ENCODE measurements around the gene FOXP2. TPM values are rescaled to one million over a fixed set of nuclear protein-coding genes. Genes with fewer than 3 reads are reported as not detected.

Gene FOXP2
- total RNA-seq, 2 donors from 2014 or later, result 13.3 to 14.9 TPM

DNA sequence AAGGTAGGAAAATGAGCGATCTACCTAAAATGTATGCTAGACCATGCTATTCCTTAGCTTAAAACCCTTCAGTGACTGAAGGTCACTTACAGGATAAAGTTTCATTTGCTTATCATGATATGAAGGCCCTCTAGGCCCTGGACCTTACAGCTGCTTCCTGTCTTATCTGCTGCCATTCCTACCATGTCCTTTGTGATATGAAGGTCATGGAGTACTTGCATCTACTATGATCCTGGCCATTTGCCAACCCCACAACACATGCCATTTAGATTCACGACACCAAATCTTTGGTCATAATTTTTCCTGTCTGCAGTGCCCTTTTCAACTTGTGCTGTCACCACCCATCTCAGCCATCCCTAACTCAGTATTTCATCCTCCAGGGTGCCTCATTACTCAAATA, 325.5 kb downstream of the FOXP2 start:
- Histone ChIP-seq H3K9ac (ENCODE audit: extremely low read depth, low read length, poor library complexity, severe bottlenecking) (no peak overlapping the region), H3K4me1 (ENCODE audit: control insufficient read depth, insufficient read depth, low read length) (no peaks in the 10 kb centered on the region), H3K27ac (ENCODE audit: low read depth, low read length) (no peak overlapping the region), H3K9me3 (ENCODE audit: control insufficient read depth, low read length) (no peaks in the 10 kb centered on the region), H3K36me3 (ENCODE audit: control insufficient read depth, insufficient read depth, low read length) (no peaks in the 10 kb centered on the region), H3K4me3 (ENCODE audit: low read length) (no peak overlapping the region), H3K27me3 (ENCODE audit: control insufficient read depth, insufficient read depth, low read length, poor library complexity, severe bottlenecking) (no peaks in the 10 kb centered on the region)
- H3K4me3 Mint-ChIP-seq, result no peak overlapping the region
- no peaks in the 10 kb centered on the region for H3K27me3 Mint-ChIP-seq (ENCODE audit: insufficient read depth)
- no peaks in the 10 kb centered on the region for H3K36me3 Mint-ChIP-seq (ENCODE audit: low read depth)
- no peak overlapping the region for H3K27ac Mint-ChIP-seq
- TF ChIP-seq CTCF (conservative IDR thresholded peaks at IDR 0.05), result no peak
- no peaks in the 10 kb centered on the region for H3K9me3 Mint-ChIP-seq
- 94 to 100% methylated on average over 1 to 2 of the region's 2 CpGs for WGBS, 2 experiments (ENCODE audit: insufficient coverage in 1 of 2, insufficient read length in 1 of 2)
- H3K4me1 Mint-ChIP-seq, result no peaks in the 10 kb centered on the region
- no peak for DNase-seq

GRCh38 chr7:114740941-114741340, 326.3 kb downstream of the FOXP2 start:
- Histone ChIP-seq H3K9me3 (ENCODE audit: control insufficient read depth, low read length) (no peaks in the 10 kb centered on the region), H3K4me1 (ENCODE audit: control insufficient read depth, insufficient read depth, low read length) (no peaks in the 10 kb centered on the region), H3K36me3 (ENCODE audit: control insufficient read depth, insufficient read depth, low read length) (no peaks in the 10 kb centered on the region), H3K4me3 (ENCODE audit: low read length) (no peak overlapping the region), H3K27ac (ENCODE audit: low read depth, low read length) (no peak overlapping the region), H3K27me3 (ENCODE audit: control insufficient read depth, insufficient read depth, low read length, poor library complexity, severe bottlenecking) (no peaks in the 10 kb centered on the region), H3K9ac (ENCODE audit: extremely low read depth, low read length, poor library complexity, severe bottlenecking) (no peak overlapping the region)
- TF ChIP-seq CTCF (conservative IDR thresholded peaks at IDR 0.05), result no peak
- Mint-ChIP-seq H3K27ac (no peak overlapping the region), H3K4me3 (no peak overlapping the region), H3K27me3 (ENCODE audit: insufficient read depth) (no peaks in the 10 kb centered on the region), H3K36me3 (ENCODE audit: low read depth) (no peaks in the 10 kb centered on the region), H3K4me1 (no peaks in the 10 kb centered on the region), H3K9me3 (no peaks in the 10 kb centered on the region)
- 93 to 96% methylated on average over 5 to 7 of the region's 7 CpGs for WGBS, 2 experiments (ENCODE audit: insufficient coverage in 1 of 2, insufficient read length in 1 of 2)
- no peak for DNase-seq

DNA sequence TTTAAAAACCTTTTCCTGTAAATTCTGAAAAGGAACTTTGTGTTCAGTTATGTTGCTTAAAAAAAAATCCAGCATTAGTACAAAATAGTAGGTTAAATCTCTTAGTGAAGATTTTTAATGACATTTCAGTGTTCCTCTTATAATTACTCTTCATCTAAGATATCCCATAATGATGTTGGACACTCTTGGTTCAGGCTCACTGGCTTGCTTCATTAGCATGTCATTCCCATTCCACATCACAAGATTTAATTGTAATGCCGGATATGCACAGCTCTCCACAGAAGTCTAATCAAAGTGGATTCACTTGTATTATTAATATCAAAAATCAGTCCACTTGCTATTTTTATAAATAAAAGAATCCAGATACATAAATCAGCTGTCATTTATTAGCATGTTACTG, 327.3 kb downstream of the FOXP2 start:
- Mint-ChIP-seq H3K27me3 (ENCODE audit: insufficient read depth) (no peaks in the 10 kb centered on the region), H3K9me3 (no peaks in the 10 kb centered on the region), H3K27ac (no peak overlapping the region), H3K4me1 (no peaks in the 10 kb centered on the region), H3K36me3 (ENCODE audit: low read depth) (no peaks in the 10 kb centered on the region), H3K4me3 (no peak overlapping the region)
- H3K9me3 ChIP-seq (ENCODE audit: control insufficient read depth, low read length), result no peaks in the 10 kb centered on the region
- no peak overlapping the region for H3K4me3 ChIP-seq (ENCODE audit: low read length)
- no peak overlapping the region for H3K27ac ChIP-seq (ENCODE audit: low read depth, low read length)
- 95 to 100% methylated on average over 1 of the region's 1 CpG for WGBS, 2 experiments (ENCODE audit: insufficient coverage in 1 of 2, insufficient read length in 1 of 2)
- H3K36me3 ChIP-seq (ENCODE audit: control insufficient read depth, insufficient read depth, low read length), result no peaks in the 10 kb centered on the region
- no peaks in the 10 kb centered on the region for H3K27me3 ChIP-seq (ENCODE audit: control insufficient read depth, insufficient read depth, low read length, poor library complexity, severe bottlenecking)
- H3K4me1 ChIP-seq (ENCODE audit: control insufficient read depth, insufficient read depth, low read length), result no peaks in the 10 kb centered on the region
- DNase-seq, result no peak
- no peak overlapping the region for H3K9ac ChIP-seq (ENCODE audit: extremely low read depth, low read length, poor library complexity, severe bottlenecking)
- no peak for TF ChIP-seq CTCF (conservative IDR thresholded peaks at IDR 0.05)

Small RNAs within 50 kb of the gene (microRNA-seq; reads per million reads assigned to microRNA genes)
- gene MIR3666 (ENCODE audit: borderline microRNAs expressed), result not detected

All from endodermal cell (in vitro differentiated cells).